Jurkat, Clone E6-1 (cell line): ENCODE results near the gene MEF2A.

Source experiments
- DNase-seq: peaks from one replicate; pipeline ENCODE4 v3.0.0-alpha.2; 2011; ENCODE audit warnings: low read depth, low spot score
- H3K4me3 ChIP-seq: 2 replicates; pipeline ENCODE4 v1.5.1; 2011; ENCODE audit warnings: mild to moderate bottlenecking, low read length, control low read depth, moderate library complexity

The MEF2A gene

DNA sequence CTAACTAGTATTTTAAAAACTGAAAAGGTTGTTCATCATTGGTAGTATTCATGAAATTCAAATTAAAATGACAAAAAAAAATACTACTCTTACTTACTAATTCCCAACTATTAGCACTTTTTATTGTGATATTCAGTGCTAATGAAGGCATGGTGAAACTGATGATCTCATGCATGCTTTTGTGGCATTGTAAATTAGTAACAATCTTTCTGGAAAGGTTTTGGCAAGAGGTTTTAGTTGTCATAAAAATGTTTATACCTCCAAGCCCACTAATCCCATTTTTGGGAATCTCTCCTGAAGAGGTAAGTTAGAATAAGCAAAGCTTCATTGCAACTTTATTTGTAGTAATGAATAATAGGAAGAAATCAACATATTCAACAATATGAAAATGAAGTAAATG, 114.5 kb downstream of the MEF2A start:
- no peak for DNase-seq
- no peak overlapping the region for H3K4me3 ChIP-seq

DNA sequence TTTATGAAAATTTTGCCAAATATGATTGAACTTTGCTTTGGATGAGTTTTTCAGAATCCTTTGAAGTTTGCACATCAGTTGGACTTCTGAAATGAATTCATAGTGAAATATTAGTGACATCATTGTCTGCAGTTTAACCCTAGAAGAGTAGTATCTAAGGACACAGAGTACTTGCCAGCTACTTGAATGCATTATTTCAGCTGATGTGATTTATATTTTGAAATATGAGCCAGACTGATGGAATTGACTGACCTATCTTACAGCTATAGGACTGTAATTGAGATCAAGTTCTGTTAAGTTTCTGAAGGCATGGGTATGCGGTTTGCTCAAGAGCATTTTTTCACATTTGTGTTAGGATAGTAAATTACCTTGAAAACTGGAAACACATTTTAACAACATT, 116.2 kb downstream of the MEF2A start:
- H3K4me3 ChIP-seq: no peak overlapping the region
- no peak for DNase-seq

DNA sequence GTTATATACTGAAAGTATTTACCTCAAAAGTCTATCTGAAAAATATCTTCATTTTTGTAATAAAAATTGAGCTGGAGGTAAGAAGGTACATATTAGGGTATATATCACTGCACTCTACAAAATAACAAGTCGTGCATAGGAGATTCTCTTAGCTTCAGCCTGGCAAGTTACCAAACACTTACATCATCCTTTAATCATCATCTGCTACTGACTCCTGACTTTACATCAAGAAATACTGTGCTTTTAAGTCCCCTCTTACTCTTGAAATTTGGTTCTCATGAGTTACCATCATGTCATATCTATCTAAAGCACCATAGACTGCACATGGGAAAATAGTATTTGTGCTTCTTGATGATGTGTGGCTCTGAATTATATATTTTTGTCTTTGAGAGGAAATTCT, 116.7 kb downstream of the MEF2A start:
- DNase-seq: peak; percentile 55
- no peak overlapping the region for H3K4me3 ChIP-seq

DNA sequence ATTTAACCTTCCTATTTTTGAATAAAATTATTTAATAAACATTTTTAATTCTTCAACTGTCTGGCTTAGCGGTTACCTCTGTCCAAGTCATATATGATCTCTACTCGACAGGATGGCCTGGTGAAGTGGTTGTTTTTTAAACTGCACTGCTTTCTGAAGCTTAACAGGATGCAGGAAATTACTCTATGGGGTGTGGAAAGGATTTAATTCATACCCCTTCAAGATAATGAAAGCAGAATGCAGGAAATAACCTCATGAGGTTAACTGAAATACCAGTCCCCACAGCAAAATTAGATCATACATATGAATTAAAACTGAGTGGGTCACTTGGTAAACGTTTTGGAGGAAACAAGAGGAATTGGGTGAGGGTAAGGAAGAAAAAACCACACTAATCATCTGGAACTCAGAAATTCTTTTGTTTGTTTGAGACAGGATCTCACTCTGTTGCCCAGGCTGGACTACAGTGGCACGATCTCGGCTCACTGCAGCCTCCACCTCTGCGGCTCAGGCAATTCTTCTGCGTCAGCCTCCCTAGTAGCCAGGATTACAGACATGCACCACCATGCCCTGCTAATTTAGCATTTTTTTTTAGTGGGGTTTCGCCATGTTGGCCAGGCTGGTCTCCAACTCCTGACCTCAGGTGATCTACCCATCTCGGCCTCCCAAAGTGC, 117.4 kb downstream of the MEF2A start:
- DNase-seq: peak; percentile 75
- no peak overlapping the region for H3K4me3 ChIP-seq

DNA sequence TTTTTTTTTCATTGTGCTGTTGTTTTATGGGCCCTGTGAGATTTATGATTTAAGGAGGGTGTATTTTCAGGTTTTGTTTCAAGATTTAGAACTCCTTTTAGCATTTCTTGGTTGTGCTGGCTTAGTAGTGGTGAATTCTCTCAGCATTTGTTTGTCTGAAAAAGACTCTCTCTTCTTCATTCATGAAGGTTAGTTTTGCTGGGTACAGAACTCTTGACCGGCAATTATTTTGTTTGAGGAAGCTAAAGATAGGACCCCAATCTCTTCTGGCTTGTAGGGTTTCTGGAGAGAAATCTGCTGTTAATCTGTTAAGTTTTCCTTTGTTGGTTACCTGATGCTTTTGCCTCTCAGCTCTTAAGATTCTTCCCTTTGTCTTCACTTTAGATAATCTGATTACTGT, 120.5 kb downstream of the MEF2A start:
- DNase-seq: no peak
- H3K4me3 ChIP-seq: no peak overlapping the region

DNA sequence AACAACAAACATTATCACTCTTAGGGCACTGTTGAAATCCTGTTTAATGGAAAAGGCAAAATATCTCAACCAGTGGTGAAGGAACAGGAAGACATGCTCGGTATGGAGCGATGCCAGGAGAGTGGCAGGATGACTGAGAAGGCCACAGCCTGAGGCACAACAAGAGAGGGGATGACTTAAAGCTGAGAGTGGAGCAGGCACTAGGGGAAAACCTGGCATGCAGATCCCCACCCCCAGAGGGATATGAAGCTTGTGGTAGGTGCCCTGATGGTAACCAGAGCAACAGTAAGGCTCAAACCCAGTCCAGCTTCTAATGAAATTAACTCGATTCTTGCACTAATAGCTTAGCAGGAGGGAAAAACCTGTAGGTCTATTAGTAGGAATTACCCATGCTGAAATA, 127.0 kb downstream of the MEF2A start:
- no peak for DNase-seq

DNA sequence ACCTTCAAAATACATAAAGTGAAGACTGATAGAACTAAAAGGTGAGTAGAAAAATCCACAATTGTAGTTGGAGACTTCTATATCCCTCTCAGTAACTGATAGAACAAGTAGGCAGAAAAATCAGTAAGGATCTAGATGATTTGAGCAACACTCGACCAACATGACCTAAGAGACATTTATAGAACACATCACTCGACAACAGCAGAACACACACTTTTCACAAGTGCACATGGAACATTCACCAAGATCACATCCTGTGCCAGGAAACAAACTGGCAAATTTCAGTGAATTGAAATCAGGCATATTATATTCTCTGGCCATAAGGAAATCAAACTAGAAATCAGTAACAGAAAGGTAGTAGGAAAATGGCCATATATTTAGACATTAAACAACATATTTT, 130.3 kb downstream of the MEF2A start:
- no peak for DNase-seq
- no peak overlapping the region for H3K4me3 ChIP-seq

More for the DNA sequence above, 127.0 kb downstream of the MEF2A start:
- H3K4me3 ChIP-seq: no peak overlapping the region

DNA sequence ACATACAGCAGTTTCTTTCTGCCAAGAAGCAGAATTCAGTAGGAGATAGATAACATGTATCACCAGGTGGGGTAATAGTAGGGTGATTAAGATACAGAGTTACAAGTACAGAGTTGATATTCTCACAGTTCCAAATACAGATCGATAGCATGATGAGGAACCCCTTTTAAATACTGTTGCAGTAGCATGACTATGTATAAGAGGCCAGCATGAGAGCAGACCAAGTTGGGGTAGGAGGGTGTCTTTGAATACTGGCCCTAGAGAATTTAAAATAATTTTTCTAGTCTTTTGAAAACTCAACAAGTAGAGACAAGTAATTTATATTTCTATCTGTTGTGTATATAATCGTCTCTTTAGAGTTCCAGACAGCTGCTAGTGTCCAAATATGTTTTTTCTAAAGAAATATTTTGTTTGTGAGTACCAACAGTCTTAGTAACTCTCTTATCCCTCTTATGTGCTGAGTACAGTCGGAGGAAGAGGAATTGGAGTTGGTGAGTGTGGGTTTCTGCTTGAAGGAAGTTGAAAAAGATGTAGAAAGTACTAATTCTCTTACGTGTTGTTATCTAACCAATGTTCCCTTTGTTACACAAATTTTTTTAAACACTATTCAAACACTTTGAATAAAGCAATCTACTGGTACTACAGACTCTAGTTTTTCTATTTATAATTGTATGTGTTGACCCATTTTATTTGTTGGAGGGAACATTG, 137.3 kb downstream of the MEF2A start:
- DNase-seq: no peak
- no peak overlapping the region for H3K4me3 ChIP-seq

DNA sequence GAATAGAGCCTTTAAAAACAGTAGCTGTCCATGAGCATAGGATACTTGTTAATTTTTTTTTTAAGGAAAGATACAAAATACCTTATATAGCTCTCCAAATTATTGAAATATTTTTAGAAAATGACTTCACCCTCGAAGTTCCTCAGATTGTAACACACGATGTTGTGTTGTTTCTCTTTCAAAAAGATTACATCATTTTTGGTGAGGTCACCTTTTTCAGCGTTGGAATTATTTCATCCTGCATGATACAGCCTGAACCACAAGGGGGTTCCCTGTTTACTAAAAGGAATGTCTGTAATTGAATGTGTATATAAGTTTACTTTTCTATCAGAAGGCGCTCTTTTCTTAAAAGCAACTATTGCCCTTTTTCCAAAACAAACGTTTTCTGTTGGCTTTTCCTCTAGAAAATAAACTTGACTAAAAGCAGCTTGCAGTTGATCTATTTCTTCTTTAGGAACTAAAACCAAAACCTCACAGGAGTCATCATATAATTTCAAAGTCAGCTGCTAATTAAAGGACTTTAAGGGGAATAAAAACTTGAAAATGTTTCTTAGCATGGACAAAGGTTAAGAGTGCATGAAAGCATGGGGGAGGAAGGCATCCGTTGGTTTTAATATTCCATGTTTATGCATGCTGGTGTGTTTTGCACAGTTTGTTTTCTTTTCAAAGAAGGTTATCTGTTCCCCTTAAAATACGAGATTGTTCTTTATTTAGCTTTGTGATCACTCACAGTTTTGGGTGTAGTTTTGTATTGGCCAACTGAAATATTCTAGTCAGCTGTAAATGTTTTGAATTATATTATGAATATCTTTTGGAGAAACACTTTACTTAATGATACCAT, 138.0 kb downstream of the MEF2A start:
- H3K4me3 ChIP-seq: no peak overlapping the region
- DNase-seq: peak; percentile 48

DNA sequence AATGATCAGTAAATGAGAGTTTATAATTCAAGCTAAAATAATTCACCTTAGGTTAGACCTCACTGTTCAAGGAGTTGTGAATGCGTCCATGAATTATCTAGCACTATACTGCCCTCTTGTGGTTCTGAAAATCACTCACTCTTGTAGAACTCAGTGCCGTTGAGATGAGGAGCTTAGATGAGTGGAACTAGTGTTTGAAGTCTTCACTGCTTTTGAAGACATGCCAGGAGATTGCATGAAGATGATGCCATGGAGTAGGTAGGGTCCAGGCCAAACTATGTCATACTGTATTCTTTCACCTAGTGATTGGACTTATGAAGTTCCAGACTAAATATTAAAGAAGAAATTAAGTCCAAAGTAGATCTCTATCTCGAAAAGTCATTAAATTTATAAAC, 138.7 kb downstream of the MEF2A start:
- peak; percentile 90 for DNase-seq
- H3K4me3 ChIP-seq: no peak overlapping the region

DNA sequence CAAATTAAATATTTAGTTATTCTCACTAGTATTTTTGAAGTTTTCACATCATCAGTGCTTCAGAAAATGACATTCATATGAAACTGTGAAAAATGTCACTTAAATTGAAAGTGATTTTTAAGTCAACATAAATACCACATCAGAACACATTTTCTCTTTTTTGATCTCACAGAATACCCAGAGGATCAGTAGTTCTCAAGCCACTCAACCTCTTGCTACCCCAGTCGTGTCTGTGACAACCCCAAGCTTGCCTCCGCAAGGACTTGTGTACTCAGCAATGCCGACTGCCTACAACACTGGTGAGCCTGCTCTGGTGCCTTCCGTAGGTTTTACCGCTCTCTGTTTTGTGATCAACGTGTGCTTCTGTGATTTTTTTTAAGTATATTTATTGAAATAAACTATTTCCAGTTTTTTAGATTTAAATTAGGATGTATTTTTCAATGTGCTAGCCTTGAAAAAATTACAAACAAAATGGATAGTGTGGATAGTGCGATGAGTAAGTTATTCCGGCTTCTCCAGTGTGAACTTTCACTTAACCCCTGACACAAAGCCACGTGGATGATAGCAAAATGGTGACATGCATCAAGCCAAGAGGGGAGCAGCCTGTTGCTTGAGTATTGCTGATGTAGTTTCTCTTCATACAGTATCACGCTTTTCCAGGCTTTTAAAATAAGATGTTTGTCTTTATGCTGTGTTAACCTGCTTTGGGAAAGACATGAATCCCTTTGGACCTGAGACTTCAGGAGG, 140.9 kb downstream of the MEF2A start:
- H3K4me3 ChIP-seq: no peak overlapping the region

DNA sequence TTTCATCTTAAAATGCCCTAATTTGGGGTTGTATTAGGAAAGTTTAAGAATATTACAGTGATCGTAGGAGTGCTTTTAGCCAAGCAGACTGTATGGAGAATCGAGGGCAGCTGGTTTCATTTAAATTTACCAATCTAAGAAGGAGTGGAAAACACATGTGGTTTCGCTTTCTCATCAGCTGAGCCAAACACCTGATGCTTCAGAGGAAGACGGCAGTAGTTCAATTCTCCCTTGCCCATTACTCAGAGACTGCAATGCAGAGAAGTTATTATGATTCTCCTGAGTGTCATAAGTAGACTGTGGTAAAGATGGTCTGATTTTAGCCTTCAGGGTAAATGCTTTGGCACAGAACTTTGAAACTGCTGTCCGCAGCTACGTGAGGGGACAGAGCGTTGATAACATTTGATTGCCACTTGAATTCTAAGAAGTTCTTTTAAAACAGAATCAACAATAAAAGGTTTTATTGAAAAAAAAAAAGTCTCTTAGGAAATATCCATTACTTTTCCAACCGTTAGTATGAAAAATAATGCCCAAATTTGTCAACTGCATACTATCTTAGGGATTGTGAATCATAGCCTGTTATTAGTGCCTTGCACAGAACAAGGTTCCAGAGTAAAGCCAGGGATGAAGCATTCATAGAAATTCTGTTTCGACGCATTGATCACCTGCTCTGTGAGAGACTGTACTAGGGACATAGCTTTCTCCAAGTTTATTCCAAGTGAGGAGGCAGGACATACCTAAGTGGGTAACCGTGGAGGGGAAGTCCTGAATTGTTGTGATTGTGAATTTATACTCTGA, 141.9 kb downstream of the MEF2A start:
- no peak for DNase-seq
- no peak overlapping the region for H3K4me3 ChIP-seq

More for the DNA sequence above, 140.9 kb downstream of the MEF2A start:
- peak; percentile 50 for DNase-seq

DNA sequence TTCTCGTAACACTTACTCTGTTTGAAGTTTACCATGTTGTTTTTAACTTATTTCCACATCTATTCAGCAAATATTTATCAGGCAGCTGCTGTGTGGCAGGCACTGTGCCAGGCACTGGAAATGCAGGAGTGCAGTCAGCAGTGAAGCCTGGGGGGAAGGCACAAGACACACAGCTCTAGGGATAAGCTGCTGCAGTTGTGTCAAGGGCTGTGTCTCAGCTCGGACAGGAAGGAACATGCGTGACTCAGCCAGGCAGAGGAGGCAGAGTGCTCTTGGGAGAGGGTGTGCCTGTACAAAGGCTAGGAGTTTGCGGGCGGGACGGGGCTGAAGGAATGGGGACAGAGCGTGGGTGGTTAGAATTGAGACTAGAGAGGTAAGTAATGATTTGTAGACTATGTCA, 142.8 kb downstream of the MEF2A start:
- no peak overlapping the region for H3K4me3 ChIP-seq
- no peak for DNase-seq

DNA sequence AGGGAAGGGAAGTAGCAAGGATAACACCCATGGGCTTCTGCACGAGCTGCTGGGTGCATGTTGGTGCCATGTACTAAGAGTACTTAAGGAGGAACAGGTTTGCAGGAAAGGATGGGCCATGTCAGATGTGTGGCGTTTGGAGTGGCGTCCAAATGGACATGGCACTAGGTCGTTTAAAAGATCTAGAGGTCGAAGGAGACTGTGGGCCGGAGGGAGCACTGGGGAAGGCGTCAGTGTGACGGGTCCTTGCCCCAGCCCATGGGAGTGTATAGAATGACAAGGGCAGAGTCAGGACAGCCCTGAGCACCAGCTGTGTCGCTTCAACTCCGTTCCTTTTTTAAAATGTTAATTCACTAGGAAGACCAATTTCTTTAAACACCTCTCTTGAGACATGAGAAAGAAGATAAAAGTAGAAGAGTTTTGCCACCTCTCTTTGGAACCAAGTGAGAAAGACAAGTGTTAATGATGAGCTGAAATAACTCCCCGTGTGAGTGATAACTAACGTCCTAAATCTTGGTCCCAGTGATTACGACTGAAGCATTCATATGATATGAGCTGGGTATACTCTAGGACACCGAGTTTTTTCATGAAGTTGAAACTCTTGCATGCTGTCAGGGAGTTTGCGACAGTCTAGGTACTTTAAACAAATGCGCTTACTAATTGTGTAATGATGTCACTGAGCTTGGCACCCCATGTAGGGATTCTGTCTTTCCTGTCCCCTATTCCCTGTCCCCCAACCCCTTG, 143.6 kb downstream of the MEF2A start:
- no peak for DNase-seq
- H3K4me3 ChIP-seq: no peak overlapping the region

DNA sequence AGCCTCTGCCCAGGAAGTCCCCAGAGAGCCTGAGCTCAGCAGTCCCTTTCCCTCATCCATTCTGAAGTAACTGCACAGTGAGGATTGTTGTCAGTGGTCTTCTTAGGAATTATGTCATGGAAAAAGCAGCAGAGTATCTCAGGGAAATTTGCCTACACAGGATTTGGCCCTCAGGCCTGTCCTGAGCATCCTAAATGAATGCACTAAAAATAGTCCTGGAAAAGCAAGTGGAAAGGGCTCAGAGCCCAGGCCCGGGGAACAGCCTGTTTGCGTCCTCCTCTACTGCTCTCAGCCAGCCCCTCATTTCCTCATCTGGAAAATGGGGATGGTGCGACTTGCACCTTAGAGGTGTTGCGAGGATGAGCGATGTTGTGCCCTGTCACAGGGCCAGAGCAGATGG, 145.8 kb downstream of the MEF2A start:
- H3K4me3 ChIP-seq: no peak overlapping the region
- no peak for DNase-seq

DNA sequence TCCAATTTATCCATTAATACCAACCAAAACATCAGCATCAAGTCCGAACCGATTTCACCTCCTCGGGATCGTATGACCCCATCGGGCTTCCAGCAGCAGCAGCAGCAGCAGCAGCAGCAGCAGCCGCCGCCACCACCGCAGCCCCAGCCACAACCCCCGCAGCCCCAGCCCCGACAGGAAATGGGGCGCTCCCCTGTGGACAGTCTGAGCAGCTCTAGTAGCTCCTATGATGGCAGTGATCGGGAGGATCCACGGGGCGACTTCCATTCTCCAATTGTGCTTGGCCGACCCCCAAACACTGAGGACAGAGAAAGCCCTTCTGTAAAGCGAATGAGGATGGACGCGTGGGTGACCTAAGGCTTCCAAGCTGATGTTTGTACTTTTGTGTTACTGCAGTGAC, 146.6 kb downstream of the MEF2A start:
- DNase-seq: no peak
- H3K4me3 ChIP-seq: no peak overlapping the region

DNA sequence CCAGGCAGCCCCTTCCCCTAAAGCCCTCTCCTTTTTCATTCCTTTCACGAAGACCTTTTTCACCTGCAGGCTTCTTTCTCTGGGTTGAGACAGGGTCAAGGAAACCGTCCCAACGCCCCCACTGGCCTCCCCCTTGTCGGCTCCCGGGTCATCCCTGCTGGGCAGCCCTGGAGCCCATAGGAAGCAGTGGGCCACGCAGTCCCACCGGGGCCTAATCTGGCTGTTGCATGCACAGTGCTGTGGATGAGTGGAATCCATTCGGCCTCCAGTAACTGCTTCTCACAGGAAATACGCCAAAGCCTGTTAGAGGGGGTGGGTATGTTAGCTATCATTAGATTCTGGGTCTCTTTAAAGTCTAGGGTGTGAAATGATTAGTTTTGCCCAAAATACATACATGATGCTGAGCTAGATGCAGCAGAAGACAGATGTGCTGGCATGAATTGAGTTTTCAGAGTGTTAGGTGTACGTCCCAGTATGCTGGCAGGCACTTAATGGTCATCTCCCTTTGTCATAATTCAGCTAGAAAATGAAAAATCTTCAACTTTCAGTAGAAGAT, 150.8 kb downstream of the MEF2A start:
- no peak overlapping the region for H3K4me3 ChIP-seq
- no peak for DNase-seq
